ENCODE data around the gene RAC2. TPM values are rescaled to one million over a fixed set of nuclear protein-coding genes. Genes with fewer than 3 reads are reported as not detected.

The RAC2 gene
- total RNA-seq (10 to 100 TPM in 5 of 9 donors, 1 to 10 TPM in 4; 2.8 to 17.9 (median 10.1) TPM), polyA plus RNA-seq (10 to 100 TPM in 2 of 3 donors, 1 to 10 TPM in 1; 6.3 to 12.4 (median 11.0) TPM)
- long read RNA-seq, donor 1, partial matches to known transcripts: 0 of 4 reads
- long read RNA-seq, donor 1, other reads (novel, unspliced or antisense): 0 of 4 reads
- long read RNA-seq, donor 2, partial matches to known transcripts: 0 of 1 reads
- long read RNA-seq, donor 2, other reads (novel, unspliced or antisense): 0 of 1 reads
- long read RNA-seq, donor 3, partial matches to known transcripts: 0 of 3 reads
- long read RNA-seq, donor 3, other reads (novel, unspliced or antisense): 0 of 3 reads
- long read RNA-seq, donor 4, transcript RAC2-201 (7 exons, 1,482 nt): major isoform, 6 of 7 reads
- long read RNA-seq, donor 4, partial matches to known transcripts: 1 of 7 reads
- long read RNA-seq, donor 4, other reads (novel, unspliced or antisense): 0 of 7 reads
- long read RNA-seq, donor 5, transcript RAC2-201 (7 exons, 1,482 nt): major isoform, 16 of 19 reads
- long read RNA-seq, donor 5, partial matches to known transcripts: 1 of 19 reads
- long read RNA-seq, donor 5, other reads (novel, unspliced or antisense): 2 of 19 reads
- long read RNA-seq, donor 6, transcript RAC2-201 (7 exons, 1,482 nt): major isoform, 8 of 9 reads
- long read RNA-seq, donor 6, partial matches to known transcripts: 0 of 9 reads
- long read RNA-seq, donor 6, other reads (novel, unspliced or antisense): 1 of 9 reads
- long read RNA-seq, donor 7: 0 reads
- long read RNA-seq, donor 8, partial matches to known transcripts: 0 of 2 reads
- long read RNA-seq, donor 8, other reads (novel, unspliced or antisense): 0 of 2 reads
- long read RNA-seq, donor 9, partial matches to known transcripts: 0 of 1 reads
- long read RNA-seq, donor 9, other reads (novel, unspliced or antisense): 0 of 1 reads
- long read RNA-seq, donor 10, partial matches to known transcripts: 0 of 2 reads
- long read RNA-seq, donor 10, other reads (novel, unspliced or antisense): 0 of 2 reads

DNA sequence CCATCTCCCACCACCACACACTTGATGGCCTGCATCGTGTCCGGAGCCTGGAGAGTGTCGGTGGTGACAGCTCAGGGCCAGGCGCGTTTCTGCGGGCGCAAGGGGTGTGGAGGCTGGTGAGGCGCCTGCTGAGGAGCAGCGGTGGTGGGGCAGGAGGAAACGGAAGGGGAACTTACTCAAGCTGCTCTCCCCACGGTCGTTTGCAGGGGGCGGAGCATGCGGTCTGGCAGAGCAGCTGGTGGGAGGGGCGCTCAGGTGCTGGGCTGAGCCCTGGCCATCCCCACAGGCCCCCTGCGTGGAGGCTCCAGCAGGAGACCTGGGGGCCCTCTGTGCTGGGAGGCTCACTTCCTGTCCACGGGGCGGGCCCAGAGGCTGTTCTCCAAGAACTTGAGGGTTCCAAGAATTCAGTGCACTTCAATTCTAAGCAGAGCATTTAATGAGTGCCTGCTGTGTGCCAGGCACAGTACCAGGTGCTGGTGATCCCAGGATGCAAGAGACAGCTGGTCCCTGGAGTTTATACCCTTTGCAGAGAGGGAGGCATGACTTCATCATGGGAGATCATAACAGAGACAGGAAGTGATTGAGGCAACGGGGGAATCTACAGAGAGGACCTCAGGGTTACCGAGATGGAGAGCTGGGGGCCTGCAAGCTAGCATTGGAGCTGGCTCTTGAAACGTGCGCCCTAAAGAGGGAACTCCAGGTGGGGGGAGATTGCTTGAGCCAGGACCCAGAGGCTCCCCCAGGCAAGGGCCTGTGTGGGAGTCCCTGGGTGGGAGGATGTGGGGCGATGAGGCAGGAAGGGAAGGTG is at the start of gene RAC2:
Gene RAC2, minus strand, starts transcription at position 156 of the 808 bp plus-strand sequence. Its CDS starts 121 bp downstream, at position 35.
- Histone ChIP-seq H3K27me3 (peaks cover 6% of the 10 kb centered on the region), H3K36me3 (replicated peaks in 1 of 2) (no peaks in the 10 kb centered on the region), H3K27ac (no peak within 1 kb of the TSS), H3K4me1 (replicated peaks in 1 of 2) (no peaks in the 10 kb centered on the region), H3K9me3 (replicated peaks in 1 of 3) (no peaks in the 10 kb centered on the region), H3K4me3 (peak within 1 kb of the TSS in 1 of 4 donors; percentile 39)
- DNase-seq: peak in 6 of 7 donors; percentile 49 to 66 (median 54)
- 17 to 36% (median 25%) methylated on average over 7 to 23 of the region's 23 CpGs for WGBS, 4 donors
- TF ChIP-seq, protein P1, sequence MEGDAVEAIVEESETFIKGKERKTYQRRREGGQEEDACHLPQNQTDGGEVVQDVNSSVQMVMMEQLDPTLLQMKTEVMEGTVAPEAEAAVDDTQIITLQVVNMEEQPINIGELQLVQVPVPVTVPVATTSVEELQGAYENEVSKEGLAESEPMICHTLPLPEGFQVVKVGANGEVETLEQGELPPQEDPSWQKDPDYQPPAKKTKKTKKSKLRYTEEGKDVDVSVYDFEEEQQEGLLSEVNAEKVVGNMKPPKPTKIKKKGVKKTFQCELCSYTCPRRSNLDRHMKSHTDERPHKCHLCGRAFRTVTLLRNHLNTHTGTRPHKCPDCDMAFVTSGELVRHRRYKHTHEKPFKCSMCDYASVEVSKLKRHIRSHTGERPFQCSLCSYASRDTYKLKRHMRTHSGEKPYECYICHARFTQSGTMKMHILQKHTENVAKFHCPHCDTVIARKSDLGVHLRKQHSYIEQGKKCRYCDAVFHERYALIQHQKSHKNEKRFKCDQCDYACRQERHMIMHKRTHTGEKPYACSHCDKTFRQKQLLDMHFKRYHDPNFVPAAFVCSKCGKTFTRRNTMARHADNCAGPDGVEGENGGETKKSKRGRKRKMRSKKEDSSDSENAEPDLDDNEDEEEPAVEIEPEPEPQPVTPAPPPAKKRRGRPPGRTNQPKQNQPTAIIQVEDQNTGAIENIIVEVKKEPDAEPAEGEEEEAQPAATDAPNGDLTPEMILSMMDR (IDR thresholded peaks at IDR 0.05): no peak
- no peak for TF ChIP-seq POLR2A (IDR thresholded peaks at IDR 0.05)
- intact Hi-C loops (cut with DNase I): no loop called here

DNA sequence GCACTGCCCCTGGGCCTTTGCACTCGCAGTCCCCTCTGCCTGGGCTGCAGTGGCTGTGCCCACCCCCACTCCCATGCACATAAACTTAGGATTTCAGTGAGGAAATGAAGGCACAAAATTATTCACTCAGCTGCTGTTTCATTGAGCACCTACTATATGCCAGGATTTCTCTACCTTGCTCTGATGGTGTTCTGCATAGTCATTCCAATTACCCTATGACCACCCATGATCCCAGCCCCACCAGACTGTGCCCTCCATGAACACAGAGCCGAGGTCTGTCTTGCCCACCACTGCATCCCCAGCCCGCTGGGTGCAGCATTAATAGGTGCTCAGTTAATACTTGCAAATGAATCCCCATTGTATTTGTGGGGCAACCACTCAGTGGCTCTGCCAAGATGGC is 49.1 kb upstream of the RAC2 start:
- intact Hi-C loops (cut with DNase I): no loop called here
- 84 to 95% (median 90%) methylated on average over 3 of the region's 3 CpGs for WGBS, 4 donors
- no peak for DNase-seq

DNA sequence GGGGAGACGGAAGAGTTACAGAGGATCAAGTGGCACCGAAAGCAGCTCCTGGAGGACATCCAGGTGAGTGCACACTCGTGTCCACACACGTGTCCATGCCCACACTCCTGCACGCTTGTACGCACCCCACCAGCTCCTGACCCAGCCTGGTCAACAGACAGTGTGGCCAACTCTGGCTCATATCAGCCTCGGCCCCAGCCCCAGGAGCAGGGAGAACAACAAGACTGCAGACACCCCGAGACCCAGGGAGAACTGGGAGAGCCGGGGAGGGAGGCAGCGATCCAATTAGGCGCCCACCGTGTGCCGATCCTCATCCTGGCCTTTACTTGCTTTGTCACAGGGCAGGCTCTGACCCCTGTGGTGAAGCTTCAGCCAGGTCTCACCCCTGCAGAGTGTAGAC is 48.6 kb upstream of the RAC2 start:
- H3K9me3 ChIP-seq (replicated peaks in 1 of 3): no peaks in the 10 kb centered on the region
- H3K36me3 ChIP-seq (replicated peaks in 1 of 2): no peaks in the 10 kb centered on the region
- no peak overlapping the region for H3K4me3 ChIP-seq
- H3K27me3 ChIP-seq: no peaks in the 10 kb centered on the region
- H3K27ac ChIP-seq: no peak overlapping the region
- DNase-seq: no peak
- TF ChIP-seq, protein P1 (IDR thresholded peaks at IDR 0.05): no peak
- no peak for TF ChIP-seq POLR2A (IDR thresholded peaks at IDR 0.05)
- intact Hi-C loops (cut with DNase I): no loop called here
- 91 to 93% (median 92%) methylated on average over 3 to 13 of the region's 13 CpGs for WGBS, 4 donors
- no peaks in the 10 kb centered on the region for H3K4me1 ChIP-seq (replicated peaks in 1 of 2)

More for the DNA sequence above, 49.1 kb upstream of the RAC2 start:
- Histone ChIP-seq H3K9me3 (replicated peaks in 1 of 3) (no peaks in the 10 kb centered on the region), H3K4me1 (replicated peaks in 1 of 2) (no peaks in the 10 kb centered on the region), H3K27ac (no peak overlapping the region), H3K36me3 (replicated peaks in 1 of 2) (no peaks in the 10 kb centered on the region), H3K27me3 (no peaks in the 10 kb centered on the region), H3K4me3 (no peak overlapping the region)
- TF ChIP-seq POLR2A (IDR thresholded peaks at IDR 0.05): no peak
- TF ChIP-seq, protein P1 (IDR thresholded peaks at IDR 0.05): no peak

Measured in adrenal gland (tissue), 19 donors.